ENCODE measurements around the gene SLC6A6. TPM values are rescaled to one million over a fixed set of nuclear protein-coding genes. Genes with fewer than 3 reads are reported as not detected.

Gene SLC6A6
- total RNA-seq, 1 donor = 33.2 TPM

DNA sequence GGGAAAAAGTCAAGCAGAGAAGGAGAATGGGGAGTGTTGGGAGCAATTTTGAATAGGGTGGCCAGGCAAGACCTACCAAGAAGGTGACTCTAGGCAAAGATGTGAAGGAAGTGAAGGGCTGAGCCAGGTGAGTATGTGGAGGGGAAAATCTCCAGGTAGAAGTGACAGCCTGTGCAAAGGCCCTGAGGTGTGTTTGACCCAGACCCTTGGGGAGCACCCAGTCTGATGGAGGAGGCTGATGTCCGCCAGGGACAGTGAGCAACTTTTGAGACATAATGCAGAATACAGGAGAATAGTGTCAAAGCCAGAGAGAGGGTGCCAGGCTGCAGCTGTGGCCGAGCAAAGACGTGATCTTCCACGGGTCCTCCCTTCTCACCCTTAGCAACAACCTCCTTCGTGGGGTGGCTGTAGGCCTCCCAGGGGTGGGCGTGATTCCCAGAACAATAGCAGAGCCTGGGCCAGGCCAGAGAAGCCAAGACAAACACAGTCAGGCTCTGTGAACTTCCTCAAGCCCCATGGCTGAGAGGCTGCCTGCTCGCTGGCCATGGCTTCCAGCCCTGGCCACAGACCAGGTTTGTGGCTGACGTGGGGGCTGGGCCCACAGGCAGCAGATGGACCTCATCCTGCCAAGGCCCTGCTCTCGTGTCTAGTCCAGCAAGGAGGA is 58.1 kb downstream of the SLC6A6 start:
- H3K4me3 ChIP-seq (ENCODE audit: low read depth, low read length) = no peak overlapping the region
- DNase-seq (ENCODE audit: low read depth) = peak; percentile 56
- TF ChIP-seq CTCF (IDR thresholded peaks at IDR 0.05; ENCODE audit: insufficient read depth, low read depth, low read length) = no peak

GRCh38 chr3:14461006-14461747 is 58.8 kb downstream of the SLC6A6 start:
- DNase-seq (ENCODE audit: low read depth) = no peak
- TF ChIP-seq CTCF (IDR thresholded peaks at IDR 0.05; ENCODE audit: insufficient read depth, low read depth, low read length) = no peak
- no peak overlapping the region for H3K4me3 ChIP-seq (ENCODE audit: low read depth, low read length)

DNA sequence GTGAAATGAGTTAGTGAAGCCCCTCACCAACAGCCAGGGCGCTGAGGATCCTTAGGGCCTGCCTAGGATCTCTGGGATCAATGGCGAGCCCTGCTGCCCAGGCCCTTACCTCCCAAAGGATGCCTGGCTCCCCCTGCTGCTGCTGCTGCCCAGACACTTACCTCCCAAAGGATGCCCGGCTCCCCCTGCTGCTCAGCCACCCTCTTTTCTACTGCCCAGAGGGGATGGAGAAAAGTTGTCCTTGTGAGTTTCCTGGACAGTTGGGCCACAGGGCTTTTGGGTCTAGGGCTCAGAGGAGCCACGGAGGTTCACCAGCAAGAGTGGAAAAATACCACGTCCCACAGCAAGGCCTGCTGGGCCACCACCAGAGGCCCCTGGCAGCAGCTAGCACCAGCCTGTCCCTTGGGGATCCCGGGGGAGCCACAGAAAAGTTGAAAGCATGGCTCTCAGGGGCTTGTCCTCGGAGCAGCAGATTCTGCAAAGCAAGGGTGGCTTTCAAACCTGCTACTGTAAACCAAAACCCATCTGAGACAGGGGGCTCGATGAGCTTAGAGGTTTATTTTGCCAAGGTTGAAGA is 59.4 kb downstream of the SLC6A6 start:
- DNase-seq (ENCODE audit: low read depth) = peak; percentile 79

DNA sequence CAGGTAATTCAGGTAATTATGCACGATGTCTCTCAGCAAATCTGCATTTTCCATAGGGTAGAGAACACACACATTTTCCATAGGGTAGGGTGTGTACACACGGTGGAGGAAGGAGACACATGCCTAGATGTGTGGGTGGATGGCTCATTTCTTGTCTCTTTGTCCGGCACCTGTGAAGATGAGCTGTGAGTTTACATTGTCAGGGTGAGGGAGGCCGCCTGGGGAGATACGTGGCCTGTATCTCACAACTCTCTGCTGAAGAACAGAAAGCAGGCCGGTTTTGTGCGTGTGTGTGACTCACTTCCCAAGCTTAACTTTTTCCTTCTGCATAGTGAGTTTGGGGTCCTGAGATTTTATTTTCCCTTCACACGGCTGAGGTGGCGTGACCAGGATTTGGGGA is 60.3 kb downstream of the SLC6A6 start:
- TF ChIP-seq CTCF (IDR thresholded peaks at IDR 0.05; ENCODE audit: insufficient read depth, low read depth, low read length) = no peak
- no peak for DNase-seq (ENCODE audit: low read depth)
- no peak overlapping the region for H3K4me3 ChIP-seq (ENCODE audit: low read depth, low read length)

More for the DNA sequence above, 59.4 kb downstream of the SLC6A6 start:
- TF ChIP-seq CTCF (IDR thresholded peaks at IDR 0.05; ENCODE audit: insufficient read depth, low read depth, low read length) = peak; percentile 93
- no peak overlapping the region for H3K4me3 ChIP-seq (ENCODE audit: low read depth, low read length)

GRCh38 chr3:14463330-14464140 is 61.1 kb downstream of the SLC6A6 start:
- TF ChIP-seq CTCF (IDR thresholded peaks at IDR 0.05; ENCODE audit: insufficient read depth, low read depth, low read length) = no peak
- no peak for DNase-seq (ENCODE audit: low read depth)
- H3K4me3 ChIP-seq (ENCODE audit: low read depth, low read length) = no peak overlapping the region

GRCh38 chr3:14464141-14464465 is 61.7 kb downstream of the SLC6A6 start:
- no peak overlapping the region for H3K4me3 ChIP-seq (ENCODE audit: low read depth, low read length)
- no peak for TF ChIP-seq CTCF (IDR thresholded peaks at IDR 0.05; ENCODE audit: insufficient read depth, low read depth, low read length)
- no peak for DNase-seq (ENCODE audit: low read depth)

Data from fibroblast of villous mesenchyme (primary cell).